Measurements from ENCODE around the gene EMX2. TPM values are rescaled to one million over a fixed set of nuclear protein-coding genes. Genes with fewer than 3 reads are reported as not detected.

The EMX2 gene
- total RNA-seq, 1 donor from 2014 or later = not detected

GRCh38 chr10:117531371-117532002 is 11.1 kb upstream of the EMX2 start:
- H3K4me1 Mint-ChIP-seq (ENCODE audit: unreplicated experiment) = peaks cover 37% of the 10 kb centered on the region
- no peak overlapping the region for H3K4me3 Mint-ChIP-seq (ENCODE audit: unreplicated experiment)
- peaks cover 2% of the 10 kb centered on the region for H3K36me3 Mint-ChIP-seq (ENCODE audit: low read depth, unreplicated experiment)
- H3K27ac Mint-ChIP-seq (ENCODE audit: unreplicated experiment) = no peak overlapping the region
- peaks cover 19% of the 10 kb centered on the region for H3K27me3 Mint-ChIP-seq (ENCODE audit: unreplicated experiment)
- no peaks in the 10 kb centered on the region for H3K9me3 Mint-ChIP-seq (ENCODE audit: unreplicated experiment)
- no peak for DNase-seq (ENCODE audit: low spot score)
- TF ChIP-seq, protein P1, sequence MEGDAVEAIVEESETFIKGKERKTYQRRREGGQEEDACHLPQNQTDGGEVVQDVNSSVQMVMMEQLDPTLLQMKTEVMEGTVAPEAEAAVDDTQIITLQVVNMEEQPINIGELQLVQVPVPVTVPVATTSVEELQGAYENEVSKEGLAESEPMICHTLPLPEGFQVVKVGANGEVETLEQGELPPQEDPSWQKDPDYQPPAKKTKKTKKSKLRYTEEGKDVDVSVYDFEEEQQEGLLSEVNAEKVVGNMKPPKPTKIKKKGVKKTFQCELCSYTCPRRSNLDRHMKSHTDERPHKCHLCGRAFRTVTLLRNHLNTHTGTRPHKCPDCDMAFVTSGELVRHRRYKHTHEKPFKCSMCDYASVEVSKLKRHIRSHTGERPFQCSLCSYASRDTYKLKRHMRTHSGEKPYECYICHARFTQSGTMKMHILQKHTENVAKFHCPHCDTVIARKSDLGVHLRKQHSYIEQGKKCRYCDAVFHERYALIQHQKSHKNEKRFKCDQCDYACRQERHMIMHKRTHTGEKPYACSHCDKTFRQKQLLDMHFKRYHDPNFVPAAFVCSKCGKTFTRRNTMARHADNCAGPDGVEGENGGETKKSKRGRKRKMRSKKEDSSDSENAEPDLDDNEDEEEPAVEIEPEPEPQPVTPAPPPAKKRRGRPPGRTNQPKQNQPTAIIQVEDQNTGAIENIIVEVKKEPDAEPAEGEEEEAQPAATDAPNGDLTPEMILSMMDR (IDR thresholded peaks at IDR 0.05; ENCODE audit: unreplicated experiment) = no peak

DNA sequence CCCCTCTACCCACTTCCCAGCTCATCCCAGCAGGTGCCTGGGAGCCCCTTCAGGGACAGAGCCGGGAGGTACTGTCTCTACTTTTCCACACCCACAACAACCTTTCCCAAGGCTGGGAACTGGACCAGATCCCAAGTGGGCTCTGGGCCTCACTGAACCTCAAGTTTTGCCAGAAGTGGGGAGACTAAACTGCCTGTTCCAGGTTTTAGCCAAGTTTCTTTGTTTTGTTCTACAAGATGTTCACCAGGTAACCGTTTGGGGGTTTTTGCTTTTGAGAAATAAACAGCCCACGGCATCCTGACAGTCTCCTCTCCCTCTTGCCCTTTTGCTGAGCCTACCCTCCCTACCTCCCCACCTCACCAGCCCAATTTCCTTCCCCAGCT is 10.6 kb upstream of the EMX2 start:
- Mint-ChIP-seq H3K4me1 (ENCODE audit: unreplicated experiment) (peaks cover 39% of the 10 kb centered on the region), H3K36me3 (ENCODE audit: low read depth, unreplicated experiment) (peaks cover 2% of the 10 kb centered on the region), H3K27me3 (ENCODE audit: unreplicated experiment) (peaks cover 19% of the 10 kb centered on the region), H3K4me3 (ENCODE audit: unreplicated experiment) (no peak overlapping the region), H3K9me3 (ENCODE audit: unreplicated experiment) (no peaks in the 10 kb centered on the region), H3K27ac (ENCODE audit: unreplicated experiment) (no peak overlapping the region)
- DNase-seq (ENCODE audit: low spot score) = no peak
- TF ChIP-seq, protein P1 (IDR thresholded peaks at IDR 0.05; ENCODE audit: unreplicated experiment) = no peak

- DNase-seq (ENCODE audit: low spot score) = no peak
- H3K36me3 Mint-ChIP-seq (ENCODE audit: low read depth, unreplicated experiment) = peaks cover 2% of the 10 kb centered on the region
- no peak overlapping the region for H3K27ac Mint-ChIP-seq (ENCODE audit: unreplicated experiment)
- no peaks in the 10 kb centered on the region for H3K9me3 Mint-ChIP-seq (ENCODE audit: unreplicated experiment)
- peaks cover 39% of the 10 kb centered on the region for H3K4me1 Mint-ChIP-seq (ENCODE audit: unreplicated experiment)
- peaks cover 19% of the 10 kb centered on the region for H3K27me3 Mint-ChIP-seq (ENCODE audit: unreplicated experiment)
- TF ChIP-seq, protein P1 (IDR thresholded peaks at IDR 0.05; ENCODE audit: unreplicated experiment) = no peak
- no peak overlapping the region for H3K4me3 Mint-ChIP-seq (ENCODE audit: unreplicated experiment)
Observed at GRCh38 chr10:117532451-117533107, 10.0 kb upstream of the EMX2 start.

DNA sequence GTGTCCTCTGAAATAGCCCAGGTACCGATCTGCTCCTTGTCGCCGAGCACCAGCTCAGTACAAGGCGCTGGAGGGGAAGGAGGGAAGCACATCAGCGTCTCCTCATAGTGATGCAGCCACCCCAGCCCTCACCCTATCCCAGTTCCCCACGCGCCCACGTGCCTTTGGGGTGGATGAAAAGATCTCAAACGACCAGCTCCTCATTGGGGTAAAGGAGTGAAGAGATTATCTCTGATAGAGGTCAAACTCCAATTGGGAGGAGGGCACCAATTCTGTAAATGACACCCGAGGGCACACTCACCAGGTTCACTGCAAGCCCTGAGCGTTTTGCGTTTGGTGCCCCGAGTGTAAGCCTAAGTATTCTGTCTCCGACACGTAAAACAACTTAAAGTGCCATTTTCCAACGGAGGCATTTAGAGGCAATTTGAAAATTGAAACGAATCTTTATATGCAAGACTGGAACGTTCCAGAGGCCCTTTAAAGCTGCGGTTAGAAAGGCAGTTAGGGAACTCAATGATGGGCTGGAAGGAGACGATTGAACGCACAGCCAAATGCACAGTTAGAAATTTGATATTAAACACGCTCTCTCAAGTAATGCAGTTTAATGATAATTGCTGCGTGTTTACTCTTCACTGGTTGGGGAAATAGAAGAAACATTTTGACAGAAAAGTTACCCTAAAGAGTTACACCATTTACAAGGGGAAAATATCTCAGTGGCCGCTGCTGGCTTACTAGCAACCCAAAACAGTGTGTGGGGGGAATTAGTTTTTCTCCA is 8.9 kb upstream of the EMX2 start:
- peak overlapping the region; percentile 66 for H3K4me3 Mint-ChIP-seq (ENCODE audit: unreplicated experiment)
- H3K36me3 Mint-ChIP-seq (ENCODE audit: low read depth, unreplicated experiment) = peaks cover 2% of the 10 kb centered on the region
- H3K27ac Mint-ChIP-seq (ENCODE audit: unreplicated experiment) = no peak overlapping the region
- no peaks in the 10 kb centered on the region for H3K9me3 Mint-ChIP-seq (ENCODE audit: unreplicated experiment)
- H3K4me1 Mint-ChIP-seq (ENCODE audit: unreplicated experiment) = peaks cover 37% of the 10 kb centered on the region
- no peak for DNase-seq (ENCODE audit: low spot score)
- H3K27me3 Mint-ChIP-seq (ENCODE audit: unreplicated experiment) = peaks cover 23% of the 10 kb centered on the region
- TF ChIP-seq, protein P1 (IDR thresholded peaks at IDR 0.05; ENCODE audit: unreplicated experiment) = no peak
